ENCODE measurements around the gene FOXN3.
"Not testable (repeated sequence)": the region's sequence is repeated elsewhere in the genome, so short reads cannot be mapped to it uniquely, and the experiment has no call there.

Gene FOXN3

DNA sequence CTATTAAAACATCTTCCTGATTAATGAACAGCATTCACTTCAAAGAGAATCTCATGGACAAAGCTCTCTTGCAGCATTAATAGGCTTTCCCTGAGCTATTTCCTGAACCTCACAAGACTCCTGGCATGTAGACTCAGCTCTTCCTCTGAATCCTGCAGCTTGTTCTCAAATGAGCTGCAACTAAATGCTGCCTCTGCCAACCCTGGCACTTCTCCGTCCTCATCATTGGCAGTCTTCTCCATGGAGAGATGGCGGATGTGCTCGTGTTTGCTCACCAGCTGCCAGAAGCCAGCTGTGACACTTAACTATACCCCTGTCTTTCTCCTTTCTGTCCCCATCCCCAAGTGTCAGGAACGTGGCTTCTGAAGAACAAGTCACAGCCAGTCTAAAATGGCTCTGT is 232.1 kb downstream of the FOXN3 start:
- no peak for DNase-seq

GRCh38 chr14:89182326-89182725 is 234.7 kb downstream of the FOXN3 start:
- no peak for DNase-seq

GRCh38 chr14:89180546-89180945 is 236.5 kb downstream of the FOXN3 start:
- no peak for DNase-seq

DNA sequence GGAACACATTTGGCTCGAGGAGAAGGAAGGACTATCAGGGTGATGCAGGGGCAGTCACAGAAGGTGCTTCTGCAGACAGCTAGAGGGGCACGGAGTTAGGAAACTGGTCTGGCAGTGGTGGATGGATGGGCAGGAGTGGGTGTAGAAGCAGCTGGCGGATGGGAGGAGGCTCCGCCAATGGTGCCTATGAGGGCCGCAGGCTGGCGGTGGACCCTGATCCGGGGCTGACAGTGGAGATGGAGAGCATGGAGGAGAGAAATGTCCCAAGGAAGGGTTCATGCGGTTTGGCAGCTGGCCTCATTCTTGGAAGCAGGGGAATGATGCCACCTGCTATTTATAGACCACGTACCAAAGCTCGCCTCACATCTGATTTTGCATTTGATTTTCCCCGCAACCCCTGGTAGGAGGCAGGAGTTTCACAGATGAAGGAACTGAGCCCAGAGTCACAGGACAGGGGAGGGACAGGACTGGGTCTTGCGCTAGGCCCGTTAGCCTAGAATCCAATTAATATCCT is 237.1 kb downstream of the FOXN3 start:
- peak in 1 of 2 experiments; percentile 17 for DNase-seq

DNA sequence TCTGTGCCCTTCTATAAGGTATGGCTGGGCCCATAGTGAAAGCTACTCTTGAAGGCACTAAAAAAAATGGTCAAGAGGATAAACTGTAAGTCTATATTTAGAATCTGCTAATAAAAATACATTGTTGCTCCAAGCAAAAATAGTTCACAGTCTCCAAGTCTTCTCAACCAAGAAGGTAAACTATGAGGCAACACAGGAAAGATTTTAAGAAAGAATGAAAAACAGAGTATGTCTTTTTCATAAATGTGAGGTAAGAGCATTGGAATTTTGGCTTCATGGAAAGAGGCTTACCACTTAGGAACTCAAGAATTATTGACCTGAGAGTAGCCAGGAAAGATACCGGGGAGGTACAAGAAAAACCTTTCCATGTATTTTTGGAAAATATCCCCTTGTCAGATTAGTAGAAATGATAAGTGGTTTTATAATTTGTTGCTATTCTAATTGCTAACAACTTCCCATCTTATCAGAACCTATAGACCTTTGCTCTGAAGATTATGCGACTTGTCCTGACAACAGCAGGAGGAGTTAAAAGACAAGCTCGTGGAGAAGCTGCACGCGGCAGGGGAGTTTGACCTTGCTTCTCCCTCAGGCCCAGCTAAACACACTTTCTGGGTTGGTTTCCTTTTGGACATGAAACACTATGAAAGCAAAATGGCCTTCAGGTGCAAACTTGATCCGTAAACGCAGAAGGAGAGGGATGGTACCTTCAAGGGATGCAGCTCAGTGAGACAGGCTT is 238.1 kb downstream of the FOXN3 start:
- DNase-seq, result no peak

DNA sequence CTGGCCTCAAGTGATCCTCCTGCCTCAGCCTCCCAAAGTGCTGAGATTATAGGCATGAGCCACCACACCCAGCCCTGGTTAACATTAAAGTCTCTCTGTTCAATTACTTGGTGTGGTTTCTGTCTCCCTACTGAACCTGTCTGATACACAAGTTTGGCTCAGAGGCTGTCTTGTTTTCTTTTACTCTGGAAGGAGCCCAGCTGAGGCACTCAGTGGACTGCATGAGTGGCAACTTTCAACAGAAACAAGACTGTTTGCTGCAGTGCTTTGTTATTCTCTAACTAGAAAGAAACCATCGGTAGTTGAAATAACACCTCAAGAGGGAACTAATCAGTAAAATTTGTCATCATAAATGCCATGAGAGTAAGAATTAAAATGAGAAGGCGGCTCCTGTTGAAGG is 238.7 kb downstream of the FOXN3 start:
- no peak for DNase-seq

DNA sequence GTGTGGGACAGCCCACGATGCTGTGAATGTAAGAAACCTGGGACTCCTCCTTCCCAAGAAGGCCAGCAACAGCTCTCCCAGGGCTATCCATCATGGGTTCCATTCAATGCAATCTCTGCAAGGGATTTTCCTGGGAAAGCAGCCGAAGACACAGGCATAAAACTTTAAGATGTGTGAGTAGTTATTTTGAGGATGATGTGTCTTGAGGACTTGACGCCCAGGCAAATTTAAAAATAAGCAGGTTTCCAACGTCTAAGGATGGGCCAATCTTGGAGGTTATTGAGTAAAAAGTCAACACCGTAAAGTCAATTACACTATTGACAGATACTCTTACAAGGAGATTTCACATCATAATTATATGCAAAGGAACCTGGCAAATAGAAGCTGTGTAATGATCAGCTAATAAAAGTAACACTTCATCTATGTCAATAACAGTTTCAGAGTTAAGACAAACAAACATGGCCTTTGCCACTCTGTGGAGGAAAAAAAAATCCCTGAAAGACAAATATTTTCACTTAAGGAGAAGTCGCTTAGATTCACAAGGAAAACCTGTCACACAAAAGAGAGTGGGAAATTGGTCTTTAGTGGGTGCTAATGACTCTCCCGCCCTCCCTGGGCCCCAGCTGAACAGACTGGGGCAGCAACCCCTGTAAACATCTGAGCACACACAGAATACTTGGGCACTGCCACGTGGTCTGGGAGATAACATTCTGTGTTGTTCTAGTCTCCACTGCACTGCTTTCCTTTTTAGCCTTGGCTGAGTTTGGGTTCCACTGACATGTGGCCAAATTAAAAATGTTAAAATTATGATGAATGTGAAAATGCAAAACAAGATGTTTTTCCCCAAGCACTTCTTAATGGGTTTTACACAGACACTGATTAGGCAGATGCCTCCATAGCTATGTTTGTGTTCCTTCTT is 240.9 kb downstream of the FOXN3 start:
- no peak for DNase-seq

GRCh38 chr14:89171628-89172027 is 245.4 kb downstream of the FOXN3 start:
- DNase-seq, result no peak

DNA sequence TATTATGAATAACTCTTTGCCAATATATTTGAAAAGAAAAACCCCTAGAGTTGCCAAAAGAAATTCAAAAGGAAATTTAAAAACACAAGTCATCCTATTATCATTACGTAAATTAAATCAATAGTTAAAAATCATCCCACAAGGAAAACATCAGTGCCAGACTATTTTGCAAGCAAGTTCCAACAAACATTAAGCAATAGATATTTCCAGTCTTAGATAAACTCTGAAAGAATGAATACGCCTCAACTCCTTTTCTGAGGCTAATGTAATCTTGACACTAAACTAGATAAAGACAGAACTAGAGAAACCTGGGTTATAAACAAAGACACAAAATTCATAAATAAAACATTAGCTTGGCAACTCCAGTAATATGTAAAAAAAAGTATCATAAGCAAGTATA is 245.9 kb downstream of the FOXN3 start:
- DNase-seq, result no peak

DNA sequence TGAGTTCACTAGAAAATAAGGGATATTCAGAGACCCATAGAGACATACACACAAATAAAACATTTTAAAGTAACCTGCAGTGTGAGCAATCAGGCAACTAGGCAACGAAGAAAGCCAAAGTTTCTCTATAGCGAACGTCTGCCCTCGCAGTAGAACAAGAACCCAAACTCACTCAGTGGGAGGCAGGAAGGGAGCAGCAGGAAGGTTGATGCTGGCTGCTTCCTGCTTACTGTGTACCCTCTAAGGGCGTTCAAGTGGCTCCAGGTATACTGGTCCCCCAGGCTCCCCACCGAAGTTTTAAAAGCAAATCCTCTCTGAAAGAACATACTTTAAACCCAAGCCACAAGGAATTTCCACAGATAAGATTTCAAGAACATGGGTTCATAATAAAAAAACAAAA is 249.3 kb downstream of the FOXN3 start:
- DNase-seq, result no peak

DNA sequence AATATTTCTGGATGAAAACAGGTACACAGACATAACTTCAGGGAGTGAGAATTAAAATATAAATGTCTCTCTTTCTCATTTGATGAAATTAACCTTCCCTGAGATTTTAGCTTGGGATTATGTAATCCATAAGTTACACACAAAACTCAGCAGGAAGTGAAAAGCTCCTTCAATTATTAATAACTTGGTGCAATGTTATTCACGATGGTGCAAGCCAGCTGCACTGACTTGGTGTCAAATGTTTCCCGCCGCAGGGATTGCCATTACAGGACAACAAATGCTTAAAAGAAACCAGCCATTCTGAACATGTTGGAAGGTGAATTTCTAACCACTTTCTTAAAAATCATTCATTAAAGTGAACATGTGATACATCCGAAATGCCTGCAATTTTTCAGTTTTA is 250.4 kb downstream of the FOXN3 start:
- no peak for DNase-seq

DNA sequence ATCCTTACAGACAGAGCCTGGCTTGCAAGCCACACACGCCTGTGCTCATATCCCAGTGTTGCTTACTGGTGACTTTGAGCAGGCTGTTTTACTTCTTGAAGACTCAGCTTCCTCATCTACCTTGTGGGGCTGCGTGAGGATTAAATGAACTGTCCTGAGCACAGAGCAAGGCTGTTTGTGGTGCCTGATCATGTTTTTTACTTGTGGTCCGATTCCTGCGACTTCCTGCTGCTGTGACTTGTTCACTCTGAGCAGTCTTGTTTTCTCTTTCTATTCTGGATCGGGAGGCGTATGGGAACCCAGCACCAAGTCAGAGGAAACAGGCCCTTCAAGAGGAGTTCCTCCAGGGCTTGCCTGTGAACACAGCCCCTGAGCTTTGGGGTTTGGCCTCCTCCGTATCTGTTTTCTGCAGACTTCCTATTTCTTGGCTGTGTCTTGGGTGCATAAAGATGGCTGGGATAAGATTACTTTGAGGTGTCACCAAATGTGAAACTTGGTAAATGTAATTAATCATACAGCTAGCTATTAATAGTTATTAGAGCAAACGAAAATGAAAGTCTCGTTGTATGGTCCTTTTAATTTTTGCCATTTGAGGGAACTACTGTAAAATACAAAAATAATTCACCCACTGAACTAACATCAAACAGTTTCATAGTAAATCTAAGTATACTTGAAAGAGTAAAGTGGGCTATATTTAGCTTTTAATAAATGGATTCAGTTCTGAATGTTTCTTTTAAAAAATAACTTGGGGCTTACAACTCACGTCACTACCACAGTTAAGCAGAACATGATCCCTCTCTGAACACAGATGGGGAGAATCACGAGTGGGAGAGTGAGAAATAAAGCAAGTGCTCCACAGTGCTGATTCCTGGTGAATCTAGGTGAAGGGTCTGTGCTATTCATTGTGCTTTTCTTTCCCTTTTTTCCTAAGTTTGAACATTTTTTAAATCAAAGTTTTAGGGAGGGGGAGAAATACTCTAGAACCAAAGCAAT is 251.5 kb downstream of the FOXN3 start:
- no peak for DNase-seq

GRCh38 chr14:89164168-89165073 is 252.6 kb downstream of the FOXN3 start:
- no peak for DNase-seq

GRCh38 chr14:89163031-89163636 is 253.9 kb downstream of the FOXN3 start:
- no peak for DNase-seq

GRCh38 chr14:89162586-89162985 is 254.4 kb downstream of the FOXN3 start:
- DNase-seq, result no peak

GRCh38 chr14:89160437-89160836 is 256.6 kb downstream of the FOXN3 start:
- DNase-seq, result no peak

- no peak for DNase-seq
Observed at GRCh38 chr14:89158701-89159100, 258.3 kb downstream of the FOXN3 start.

GRCh38 chr14:89158104-89158503 is 258.9 kb downstream of the FOXN3 start:
- DNase-seq, result not testable (repeated sequence)

DNA sequence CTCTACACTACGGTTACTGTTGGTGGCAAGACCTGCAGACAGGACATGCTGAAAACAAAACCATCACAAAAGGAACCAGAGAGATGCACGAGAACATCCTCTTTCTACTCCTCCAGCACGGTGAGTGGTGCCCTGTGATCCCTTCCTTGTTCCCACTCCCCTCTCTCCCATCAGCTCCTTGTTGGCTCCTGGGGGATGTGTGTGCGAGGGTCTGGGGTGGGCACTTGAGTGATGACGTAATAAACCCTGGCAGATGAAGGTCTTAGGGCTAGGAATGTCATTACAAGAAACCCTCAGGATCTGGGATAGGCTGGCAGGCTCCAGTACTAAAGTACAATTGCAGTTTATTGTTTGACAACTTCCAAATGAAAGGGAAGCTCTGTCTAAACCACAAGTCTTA is 261.5 kb downstream of the FOXN3 start:
- no peak for DNase-seq

DNA sequence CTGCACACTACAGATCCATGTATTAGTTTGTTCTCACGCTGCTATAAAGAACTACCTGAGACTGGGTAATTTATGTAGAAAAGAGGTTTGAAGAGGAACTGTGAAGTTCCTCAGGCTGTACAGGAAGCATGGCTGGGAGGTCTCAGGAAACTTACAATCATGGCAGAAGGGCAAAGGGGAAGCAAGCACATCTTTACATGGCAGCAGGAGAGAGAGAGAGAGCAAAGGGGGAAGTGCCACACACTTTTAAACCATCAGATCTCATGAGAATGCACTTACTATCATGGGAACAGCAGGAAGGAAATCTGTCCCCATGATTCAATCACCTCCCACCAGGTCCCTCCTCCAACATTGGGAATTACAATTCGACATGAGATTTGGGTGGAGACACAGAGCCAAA is 265.3 kb downstream of the FOXN3 start:
- not testable (repeated sequence) for DNase-seq

DNA sequence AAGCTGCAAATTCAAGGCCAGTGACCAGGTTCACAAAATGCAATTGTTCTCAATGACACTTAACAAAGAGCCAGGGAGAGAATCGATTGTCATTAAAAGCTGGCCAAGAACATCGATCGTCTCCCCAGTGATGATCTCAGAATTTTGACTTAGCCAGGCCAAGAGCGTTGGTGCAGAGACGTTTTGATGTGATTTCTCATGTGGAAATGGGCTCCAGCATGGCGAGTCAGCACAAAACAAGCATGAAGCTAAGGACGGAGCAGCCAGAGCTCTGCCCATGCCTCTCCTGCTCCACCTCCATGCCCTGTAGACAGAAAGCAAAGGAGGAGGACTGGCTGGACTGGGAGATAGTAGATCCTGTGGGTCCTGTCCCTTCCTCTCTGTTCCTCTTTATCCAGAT is 270.8 kb downstream of the FOXN3 start:
- no peak for DNase-seq

All from NCI-H524 (cell line).